GM12891 (cell line): ENCODE data around the gene WAS.

Experiments
- POLR2A ChIP-seq: IDR thresholded peaks from 2 replicates; pipeline ENCODE4 v1.6.1; 2011; ENCODE audit warnings: low read depth, low read length, control low read depth
- POLR2AphosphoS5 ChIP-seq: IDR thresholded peaks from 2 replicates; pipeline ENCODE4 v1.6.1; 2011; ENCODE audit warnings: low read depth, low read length, control low read depth

- TF ChIP-seq POLR2AphosphoS5 (no peak), POLR2A (no peak)
Observed at GRCh38 chrX:48715072-48715471, 31.5 kb downstream of the WAS start.
